Body of pancreas (tissue), 4 donors: ENCODE results near the gene OXLD1.

Experiments used
- POLR2A ChIP-seq, 3 donors: fragments of 450-650 bp; IDR thresholded peaks; one replicate each; pipeline ENCODE4 v1.6.1; 2016; ENCODE audit warnings: antibody characterized with exemption in 3 of 3, mild to moderate bottlenecking in 2 of 3
- TF ChIP-seq, protein P1 (sequence below), 7 experiments: fragments of 450-650 bp in 4 of 7; fragments of 200-600 bp in 3 of 7; sonication (generic) in 3 of 7; IDR thresholded peaks; one replicate each; pipeline ENCODE4 v1.5.1; 2016 to 2019; ENCODE audit warnings: antibody characterized with exemption in 7 of 7

DNA sequence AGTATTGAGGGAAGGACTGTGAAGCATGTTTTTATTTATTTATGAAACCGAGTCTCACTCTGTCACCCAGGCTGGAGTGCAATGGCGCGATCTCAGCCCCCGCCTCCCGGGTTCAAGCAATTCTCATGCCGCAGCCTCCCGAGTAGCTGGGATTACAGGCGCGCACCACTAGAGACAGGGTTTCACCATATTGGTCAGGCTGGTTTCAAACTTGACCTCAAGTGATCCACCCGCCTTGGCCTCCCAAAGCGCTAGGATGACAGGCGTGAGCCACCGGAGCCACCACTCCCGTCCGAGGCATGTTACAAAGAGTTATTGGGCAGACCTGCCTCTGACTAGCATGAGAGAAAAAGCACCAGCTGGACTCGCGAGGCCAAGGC is 39.8 kb upstream of the OXLD1 start:
- TF ChIP-seq, protein P1, sequence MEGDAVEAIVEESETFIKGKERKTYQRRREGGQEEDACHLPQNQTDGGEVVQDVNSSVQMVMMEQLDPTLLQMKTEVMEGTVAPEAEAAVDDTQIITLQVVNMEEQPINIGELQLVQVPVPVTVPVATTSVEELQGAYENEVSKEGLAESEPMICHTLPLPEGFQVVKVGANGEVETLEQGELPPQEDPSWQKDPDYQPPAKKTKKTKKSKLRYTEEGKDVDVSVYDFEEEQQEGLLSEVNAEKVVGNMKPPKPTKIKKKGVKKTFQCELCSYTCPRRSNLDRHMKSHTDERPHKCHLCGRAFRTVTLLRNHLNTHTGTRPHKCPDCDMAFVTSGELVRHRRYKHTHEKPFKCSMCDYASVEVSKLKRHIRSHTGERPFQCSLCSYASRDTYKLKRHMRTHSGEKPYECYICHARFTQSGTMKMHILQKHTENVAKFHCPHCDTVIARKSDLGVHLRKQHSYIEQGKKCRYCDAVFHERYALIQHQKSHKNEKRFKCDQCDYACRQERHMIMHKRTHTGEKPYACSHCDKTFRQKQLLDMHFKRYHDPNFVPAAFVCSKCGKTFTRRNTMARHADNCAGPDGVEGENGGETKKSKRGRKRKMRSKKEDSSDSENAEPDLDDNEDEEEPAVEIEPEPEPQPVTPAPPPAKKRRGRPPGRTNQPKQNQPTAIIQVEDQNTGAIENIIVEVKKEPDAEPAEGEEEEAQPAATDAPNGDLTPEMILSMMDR (IDR thresholded peaks at IDR 0.05): no peak
- TF ChIP-seq POLR2A (IDR thresholded peaks at IDR 0.05): no peak
